K562 (cell line): ENCODE results near the gene TRAF3IP1. TPM values are rescaled to one million over a fixed set of nuclear protein-coding genes. Genes with fewer than 3 reads are reported as not detected.

Experiments used
- ADNP ChIP-seq: fragments of 200-800 bp; sonication (Bioruptor generic); IDR thresholded peaks from 2 replicates; pipeline ENCODE4 v1.6.1; 2016; ENCODE audit warnings: missing genetic modification characterization, missing compliant biosample characterization
- CXXC5 ChIP-seq: fragments of 250-450 bp; sonication (Bioruptor Pico); IDR thresholded peaks from 2 replicates; pipeline ENCODE4 v1.8.0; 2022; ENCODE audit warnings: inconsistent platforms, mild to moderate bottlenecking, moderate library complexity
- DPF2 ChIP-seq: fragments of 450-650 bp; IDR thresholded peaks from 2 replicates; pipeline ENCODE4 v1.6.1; 2016
- EP300 ChIP-seq: IDR thresholded peaks from 2 replicates; pipeline ENCODE4 v1.6.1; 2012; ENCODE audit warnings: low read length, improper control_type of control experiment
- ILK ChIP-seq: fragments of 450-650 bp; IDR thresholded peaks from 2 replicates; pipeline ENCODE4 v1.6.1; 2016; ENCODE audit warnings: missing genetic modification characterization, low read depth, mild to moderate bottlenecking, missing compliant biosample characterization, moderate library complexity, borderline replicate concordance
- NR2C1 ChIP-seq, 2 experiments: fragments of 450-650 bp; IDR thresholded peaks; 2 replicates each; pipeline ENCODE4 v1.6.1; 2017; ENCODE audit warnings: mild to moderate bottlenecking in 2 of 2, antibody characterized with exemption in 1 of 2, inconsistent platforms in 1 of 2, missing compliant biosample characterization in 1 of 2, missing genetic modification characterization in 1 of 2
- POLR2B ChIP-seq: fragments of 450-650 bp; IDR thresholded peaks from 2 replicates; pipeline ENCODE4 v1.6.1; 2018; ENCODE audit warnings: low read depth; ENCODE audit not compliant: partially characterized antibody
- PTBP1 ChIP-seq: fragments of 200-400 bp; formaldehyde crosslinking; IDR thresholded peaks from 2 replicates; pipeline ENCODE4 v1.6.1; 2017; ENCODE audit warnings: low read depth, low read length
- polyA plus RNA-seq, 8 experiments: library from polyadenylated mRNA; depleted of rRNA in 4 of 8; stranded (reverse) in 5 of 8; unstranded in 3 of 8; fragments of >200 nt; fragmentation: Nextera tagmentation in 2 of 8; fragmentation: Illumina TruSeq in 1 of 8; extraction: Ambion mirVana in 2 of 8; extraction: Trizol in 1 of 8; gene quantifications; 2 replicates each; pipeline versions ENCODE4 v1.2.1 to v1.2.3, GENCODE V29; 2011 to 2014; ENCODE audit warnings: inconsistent platforms in 1 of 8, missing spikeins in 1 of 8
- total RNA-seq, 7 experiments: library from RNA; depleted of rRNA in 6 of 7; stranded (reverse); fragments of >200 nt in 6 of 7; fragmentation: Illumina TruSeq in 2 of 7; extraction: Trizol in 2 of 7; gene quantifications; 2 replicates each; pipeline versions ENCODE4 v1.2.1 to v1.2.3, GENCODE V29; 2011 to 2021; ENCODE audit warnings: low replicate concordance in 1 of 7
- TF ChIP-seq, protein P1 (sequence below): sonication (generic); formaldehyde crosslinking; IDR thresholded peaks from 2 replicates; pipeline ENCODE4 v1.8.0; 2023; ENCODE audit warnings: mild to moderate bottlenecking, missing genetic modification reagents
- TF ChIP-seq, protein P2 (sequence below): fragments of 450-650 bp; IDR thresholded peaks from 2 replicates; pipeline ENCODE4 v1.6.1; 2017; ENCODE audit warnings: antibody characterized with exemption, mild to moderate bottlenecking

The TRAF3IP1 gene
- total and polyA plus RNA-seq, 9 of the 15 experiments (the other 6 are each of a cell fraction or from before 2014, with no cell fraction given): 1.3 to 7.4 (median 3.4) TPM

DNA sequence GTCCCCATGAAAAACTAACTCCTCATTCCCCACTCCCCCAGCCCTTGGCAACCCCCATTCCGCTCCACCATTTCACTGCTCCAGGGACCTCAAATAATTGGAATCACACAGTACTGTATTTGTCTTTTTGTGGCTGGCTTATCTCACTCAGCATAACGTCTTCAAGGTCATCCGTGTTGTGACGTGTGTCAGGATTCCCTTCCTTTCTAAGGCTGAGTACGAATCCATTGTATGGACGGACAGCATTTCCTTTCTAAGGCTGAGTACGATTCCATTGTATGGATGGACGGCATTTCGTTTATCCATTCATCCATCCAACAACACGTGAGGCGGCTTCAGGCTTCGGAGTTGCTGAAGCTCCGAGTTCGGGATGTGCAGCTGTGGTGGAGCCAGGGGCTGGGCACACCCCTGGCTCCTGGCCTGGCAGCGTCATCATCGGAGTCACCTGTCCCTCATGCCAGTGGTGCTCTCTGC is 105.2 kb downstream of the TRAF3IP1 start (continued):
- TF ChIP-seq EP300: peak; percentile 34; the same call in 1 of the 2 replicates
- 0 out of 2 replicates have a peak, but pooled peaks have one; percentile 37 for TF ChIP-seq NR2C1 (IDR thresholded peaks at IDR 0.05)
- TF ChIP-seq NR2C1 (tag; IDR thresholded peaks at IDR 0.05): peak; percentile 43; the same call in 1 of the 2 replicates
- TF ChIP-seq CXXC5 (CRISPR knock-in tag): peak; percentile 18; the same call in 1 of the 2 replicates
- TF ChIP-seq DPF2: peak; percentile 57; the same call in 1 of the 2 replicates
- TF ChIP-seq POLR2B: no peak
- TF ChIP-seq, protein P1, sequence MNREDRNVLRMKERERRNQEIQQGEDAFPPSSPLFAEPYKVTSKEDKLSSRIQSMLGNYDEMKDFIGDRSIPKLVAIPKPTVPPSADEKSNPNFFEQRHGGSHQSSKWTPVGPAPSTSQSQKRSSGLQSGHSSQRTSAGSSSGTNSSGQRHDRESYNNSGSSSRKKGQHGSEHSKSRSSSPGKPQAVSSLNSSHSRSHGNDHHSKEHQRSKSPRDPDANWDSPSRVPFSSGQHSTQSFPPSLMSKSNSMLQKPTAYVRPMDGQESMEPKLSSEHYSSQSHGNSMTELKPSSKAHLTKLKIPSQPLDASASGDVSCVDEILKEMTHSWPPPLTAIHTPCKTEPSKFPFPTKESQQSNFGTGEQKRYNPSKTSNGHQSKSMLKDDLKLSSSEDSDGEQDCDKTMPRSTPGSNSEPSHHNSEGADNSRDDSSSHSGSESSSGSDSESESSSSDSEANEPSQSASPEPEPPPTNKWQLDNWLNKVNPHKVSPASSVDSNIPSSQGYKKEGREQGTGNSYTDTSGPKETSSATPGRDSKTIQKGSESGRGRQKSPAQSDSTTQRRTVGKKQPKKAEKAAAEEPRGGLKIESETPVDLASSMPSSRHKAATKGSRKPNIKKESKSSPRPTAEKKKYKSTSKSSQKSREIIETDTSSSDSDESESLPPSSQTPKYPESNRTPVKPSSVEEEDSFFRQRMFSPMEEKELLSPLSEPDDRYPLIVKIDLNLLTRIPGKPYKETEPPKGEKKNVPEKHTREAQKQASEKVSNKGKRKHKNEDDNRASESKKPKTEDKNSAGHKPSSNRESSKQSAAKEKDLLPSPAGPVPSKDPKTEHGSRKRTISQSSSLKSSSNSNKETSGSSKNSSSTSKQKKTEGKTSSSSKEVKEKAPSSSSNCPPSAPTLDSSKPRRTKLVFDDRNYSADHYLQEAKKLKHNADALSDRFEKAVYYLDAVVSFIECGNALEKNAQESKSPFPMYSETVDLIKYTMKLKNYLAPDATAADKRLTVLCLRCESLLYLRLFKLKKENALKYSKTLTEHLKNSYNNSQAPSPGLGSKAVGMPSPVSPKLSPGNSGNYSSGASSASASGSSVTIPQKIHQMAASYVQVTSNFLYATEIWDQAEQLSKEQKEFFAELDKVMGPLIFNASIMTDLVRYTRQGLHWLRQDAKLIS (CRISPR knock-in tag): no peak
- TF ChIP-seq, protein P2, sequence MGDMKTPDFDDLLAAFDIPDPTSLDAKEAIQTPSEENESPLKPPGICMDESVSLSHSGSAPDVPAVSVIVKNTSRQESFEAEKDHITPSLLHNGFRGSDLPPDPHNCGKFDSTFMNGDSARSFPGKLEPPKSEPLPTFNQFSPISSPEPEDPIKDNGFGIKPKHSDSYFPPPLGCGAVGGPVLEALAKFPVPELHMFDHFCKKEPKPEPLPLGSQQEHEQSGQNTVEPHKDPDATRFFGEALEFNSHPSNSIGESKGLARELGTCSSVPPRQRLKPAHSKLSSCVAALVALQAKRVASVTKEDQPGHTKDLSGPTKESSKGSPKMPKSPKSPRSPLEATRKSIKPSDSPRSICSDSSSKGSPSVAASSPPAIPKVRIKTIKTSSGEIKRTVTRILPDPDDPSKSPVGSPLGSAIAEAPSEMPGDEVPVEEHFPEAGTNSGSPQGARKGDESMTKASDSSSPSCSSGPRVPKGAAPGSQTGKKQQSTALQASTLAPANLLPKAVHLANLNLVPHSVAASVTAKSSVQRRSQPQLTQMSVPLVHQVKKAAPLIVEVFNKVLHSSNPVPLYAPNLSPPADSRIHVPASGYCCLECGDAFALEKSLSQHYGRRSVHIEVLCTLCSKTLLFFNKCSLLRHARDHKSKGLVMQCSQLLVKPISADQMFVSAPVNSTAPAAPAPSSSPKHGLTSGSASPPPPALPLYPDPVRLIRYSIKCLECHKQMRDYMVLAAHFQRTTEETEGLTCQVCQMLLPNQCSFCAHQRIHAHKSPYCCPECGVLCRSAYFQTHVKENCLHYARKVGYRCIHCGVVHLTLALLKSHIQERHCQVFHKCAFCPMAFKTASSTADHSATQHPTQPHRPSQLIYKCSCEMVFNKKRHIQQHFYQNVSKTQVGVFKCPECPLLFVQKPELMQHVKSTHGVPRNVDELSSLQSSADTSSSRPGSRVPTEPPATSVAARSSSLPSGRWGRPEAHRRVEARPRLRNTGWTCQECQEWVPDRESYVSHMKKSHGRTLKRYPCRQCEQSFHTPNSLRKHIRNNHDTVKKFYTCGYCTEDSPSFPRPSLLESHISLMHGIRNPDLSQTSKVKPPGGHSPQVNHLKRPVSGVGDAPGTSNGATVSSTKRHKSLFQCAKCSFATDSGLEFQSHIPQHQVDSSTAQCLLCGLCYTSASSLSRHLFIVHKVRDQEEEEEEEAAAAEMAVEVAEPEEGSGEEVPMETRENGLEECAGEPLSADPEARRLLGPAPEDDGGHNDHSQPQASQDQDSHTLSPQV: 0 out of 2 replicates have a peak, but pooled peaks have one; percentile 45
- TF ChIP-seq PTBP1: no peak
- no peak for TF ChIP-seq ADNP (tag)
- TF ChIP-seq ILK (tag): no peak
